Skin epidermis (tissue), 12 donors: Measurements from ENCODE around the gene ETNK2.

Source experiments
- H3K27ac ChIP-seq, 21 experiments: fragments of 200-600 bp; sonication (generic) in 11 of 21; one replicate each; pipeline ENCODE4 v1.5.0; 2020; ENCODE audit warnings: mild to moderate bottlenecking in 3 of 21, inconsistent platforms in 2 of 21, moderate library complexity in 2 of 21
- H3K4me3 ChIP-seq, 7 experiments: fragments of 200-600 bp; sonication (generic) in 2 of 7; one replicate each; pipeline ENCODE4 v1.5.0; 2020; ENCODE audit warnings: inconsistent platforms in 2 of 7, mild to moderate bottlenecking in 2 of 7, moderate library complexity in 1 of 7

The ETNK2 gene

GRCh38 chr1:204151552-204152309 lies at the start of gene ETNK2:
Gene ETNK2, minus strand, starts transcription at chr1:204152044. Its CDS starts 192 bp downstream, at chr1:204151852.
- Histone ChIP-seq H3K27ac (peak within 1 kb of the TSS in 13 of 21 experiments; percentile 21 to 89 (median 64)), H3K4me3 (peak within 1 kb of the TSS; percentile 35 to 60 (median 53))

GRCh38 chr1:204201348-204202040 lies 49.6 kb upstream of the ETNK2 start:
- no peak overlapping the region for H3K4me3 ChIP-seq
- no peak overlapping the region for H3K27ac ChIP-seq

GRCh38 chr1:204199579-204199978 lies 47.7 kb upstream of the ETNK2 start:
- no peak overlapping the region for H3K27ac ChIP-seq
- H3K4me3 ChIP-seq: no peak overlapping the region

GRCh38 chr1:204198348-204199340 lies 46.8 kb upstream of the ETNK2 start:
- Histone ChIP-seq H3K4me3 (no peak overlapping the region), H3K27ac (no peak overlapping the region)

GRCh38 chr1:204197068-204197467 lies 45.2 kb upstream of the ETNK2 start:
- Histone ChIP-seq H3K27ac (no peak overlapping the region), H3K4me3 (no peak overlapping the region)

- Histone ChIP-seq H3K27ac (peak within 1 kb of the TSS in 1 of 21 experiments; percentile 25), H3K4me3 (no peak within 1 kb of the TSS)
These were observed 44.4 kb upstream of the ETNK2 start, which contains the start of gene KISS1 for GRCh38 chr1:204196068-204196795. Gene KISS1, minus strand, starts transcription at chr1:204196491. Its CDS starts 3,615 bp downstream, at chr1:204192876.

GRCh38 chr1:204194771-204195170 lies 42.9 kb upstream of the ETNK2 start:
- H3K4me3 ChIP-seq: no peak overlapping the region
- no peak overlapping the region for H3K27ac ChIP-seq

GRCh38 chr1:204194080-204194479 lies 42.2 kb upstream of the ETNK2 start:
- Histone ChIP-seq H3K27ac (no peak overlapping the region), H3K4me3 (no peak overlapping the region)

GRCh38 chr1:204192589-204193352 lies 40.9 kb upstream of the ETNK2 start:
- Histone ChIP-seq H3K27ac (no peak overlapping the region), H3K4me3 (no peak overlapping the region)

GRCh38 chr1:204192046-204192445 lies 40.2 kb upstream of the ETNK2 start:
- peak overlapping the region in 1 of 21 experiments; percentile 26 for H3K27ac ChIP-seq

GRCh38 chr1:204191456-204191855 lies 39.6 kb upstream of the ETNK2 start:
- Histone ChIP-seq H3K27ac (peak overlapping the region in 1 of 21 experiments; percentile 26), H3K4me3 (no peak overlapping the region)

More at GRCh38 chr1:204192046-204192445, 40.2 kb upstream of the ETNK2 start:
- H3K4me3 ChIP-seq: no peak overlapping the region

- H3K27ac ChIP-seq: peak overlapping the region in 2 of 21 experiments; percentile 58 to 66
- H3K4me3 ChIP-seq: peak overlapping the region in 1 of 7 experiments; percentile 28
These were observed 38.7 kb upstream of the ETNK2 start for GRCh38 chr1:204190212-204191211.

GRCh38 chr1:204188959-204189639 lies 37.3 kb upstream of the ETNK2 start:
- Histone ChIP-seq H3K27ac (no peak overlapping the region), H3K4me3 (no peak overlapping the region)

GRCh38 chr1:204186597-204186996 lies 34.8 kb upstream of the ETNK2 start:
- no peak overlapping the region for H3K27ac ChIP-seq
- H3K4me3 ChIP-seq: no peak overlapping the region

GRCh38 chr1:204181116-204181515 lies 29.3 kb upstream of the ETNK2 start:
- Histone ChIP-seq H3K27ac (no peak overlapping the region), H3K4me3 (no peak overlapping the region)

GRCh38 chr1:204180133-204180532 lies 28.3 kb upstream of the ETNK2 start:
- Histone ChIP-seq H3K4me3 (no peak overlapping the region), H3K27ac (no peak overlapping the region)
